22Rv1 (cell line): ENCODE data around the gene ASH1L.

Source experiments
- H3K27ac ChIP-seq: fragments of 450-650 bp; 2 replicates; pipeline ENCODE4 v1.5.1; 2017
- CTCF ChIP-seq: fragments of 450-650 bp; IDR thresholded peaks from 2 replicates; pipeline ENCODE4 v1.5.1; 2017; ENCODE audit warnings: mild to moderate bottlenecking
- ZFX ChIP-seq: fragments of 450-650 bp; IDR thresholded peaks from 2 replicates; pipeline ENCODE4 v1.6.1; 2017; ENCODE audit warnings: antibody characterized with exemption, borderline replicate concordance

ASH1L gene

GRCh38 chr1:155324037-155324716 is 238.4 kb downstream of the ASH1L start:
- TF ChIP-seq ZFX (no peak), CTCF (no peak)
- peak overlapping the region; percentile 99 for H3K27ac ChIP-seq

- peak overlapping the region; percentile 99 for H3K27ac ChIP-seq
- TF ChIP-seq ZFX (no peak), CTCF (no peak)
Observed at GRCh38 chr1:155323729-155324036, 238.9 kb downstream of the ASH1L start.

GRCh38 chr1:155322953-155323728 is 239.5 kb downstream of the ASH1L start:
- H3K27ac ChIP-seq = peak overlapping the region; percentile 99
- TF ChIP-seq CTCF = peak; percentile 99
- no peak for TF ChIP-seq ZFX

- TF ChIP-seq ZFX (no peak), CTCF (no peak)
- peak overlapping the region; percentile 99 for H3K27ac ChIP-seq
Observed at GRCh38 chr1:155322571-155322952, 240.0 kb downstream of the ASH1L start.

- TF ChIP-seq ZFX (no peak), CTCF (no peak)
- peak overlapping the region; percentile 99 for H3K27ac ChIP-seq
Observed at GRCh38 chr1:155321639-155322503, 240.7 kb downstream of the ASH1L start.

- H3K27ac ChIP-seq = peak within 1 kb of the TSS; percentile 99
- TF ChIP-seq CTCF (no peak), ZFX (no peak)
Observed at GRCh38 chr1:155320661-155321617, 241.7 kb downstream of the ASH1L start, which contains the start of gene RUSC1. Gene RUSC1 (plus strand): TSS chr1:155320894. CDS start chr1:155321774, 880 bp downstream.
